NT2/D1 (cell line): Measurements from ENCODE around the gene INS.

ENCODE experiments used
- DNase-seq: peaks from one replicate; pipeline ENCODE4 v3.0.0-alpha.2; 2011; ENCODE audit warnings: low read depth, low spot score
- H3K27me3 ChIP-seq: 2 replicates; pipeline ENCODE4 v1.6.0; 2011; ENCODE audit warnings: mild to moderate bottlenecking; ENCODE audit not compliant: insufficient read length, insufficient read depth
- H3K36me3 ChIP-seq: 2 replicates; pipeline ENCODE4 v1.6.1; 2011; ENCODE audit warnings: mild to moderate bottlenecking, low read length, mixed read lengths; ENCODE audit not compliant: insufficient read depth, insufficient read length
- H3K4me1 ChIP-seq: 2 replicates; pipeline ENCODE4 v1.5.1; 2011; ENCODE audit not compliant: insufficient read depth, insufficient read length
- H3K4me3 ChIP-seq: 2 replicates; pipeline ENCODE4 v1.5.1; 2011; ENCODE audit warnings: low read depth; ENCODE audit not compliant: insufficient read length
- H3K9ac ChIP-seq: 2 replicates; pipeline ENCODE4 v1.6.0; 2011; ENCODE audit warnings: low read depth; ENCODE audit not compliant: insufficient read length
- H3K9me3 ChIP-seq: 2 replicates; pipeline ENCODE4 v1.5.1; 2011; ENCODE audit warnings: mild to moderate bottlenecking, low read length; ENCODE audit not compliant: insufficient read depth
- SUZ12 ChIP-seq: IDR thresholded peaks from 2 replicates; pipeline ENCODE4 v1.6.1; 2011; ENCODE audit not compliant: insufficient read length, insufficient read depth; ENCODE audit errors: extremely low read depth
- YY1 ChIP-seq: IDR thresholded peaks from 2 replicates; pipeline ENCODE4 v1.6.1; 2011; ENCODE audit not compliant: insufficient read length, insufficient read depth
- ZNF274 ChIP-seq: IDR thresholded peaks from 2 replicates; pipeline ENCODE4 v1.6.1; 2011; ENCODE audit warnings: mild to moderate bottlenecking, low read depth, low read length

The INS gene

GRCh38 chr11:2142762-2143202, 18.2 kb downstream of the INS start:
- no peaks in the 10 kb centered on the region for H3K36me3 ChIP-seq
- H3K4me1 ChIP-seq = peaks cover 18% of the 10 kb centered on the region
- peak; percentile 78 for TF ChIP-seq SUZ12
- TF ChIP-seq YY1 = no peak
- no peak for DNase-seq
- H3K4me3 ChIP-seq = no peak overlapping the region
- H3K9ac ChIP-seq = no peak overlapping the region
- no peaks in the 10 kb centered on the region for H3K9me3 ChIP-seq
- peaks cover 83% of the 10 kb centered on the region for H3K27me3 ChIP-seq

GRCh38 chr11:2142300-2142759, 18.7 kb downstream of the INS start:
- H3K36me3 ChIP-seq = no peaks in the 10 kb centered on the region
- peaks cover 16% of the 10 kb centered on the region for H3K4me1 ChIP-seq
- H3K27me3 ChIP-seq = peaks cover 83% of the 10 kb centered on the region
- no peaks in the 10 kb centered on the region for H3K9me3 ChIP-seq
- no peak for DNase-seq
- no peak overlapping the region for H3K4me3 ChIP-seq
- no peak overlapping the region for H3K9ac ChIP-seq
- no peak for TF ChIP-seq ZNF274
- TF ChIP-seq SUZ12 = peak; percentile 57

- Histone ChIP-seq H3K9me3 (no peaks in the 10 kb centered on the region), H3K4me3 (peak overlapping the region; percentile 22), H3K9ac (peak overlapping the region; percentile 74), H3K36me3 (no peaks in the 10 kb centered on the region), H3K4me1 (peaks cover 16% of the 10 kb centered on the region), H3K27me3 (peaks cover 81% of the 10 kb centered on the region)
- DNase-seq = no peak
- TF ChIP-seq ZNF274 (no peak), SUZ12 (peak; percentile 99)
Observed at GRCh38 chr11:2140411-2141400, 20.3 kb downstream of the INS start.

GRCh38 chr11:2139621-2140337, 21.2 kb downstream of the INS start:
- H3K27me3 ChIP-seq = peaks cover 81% of the 10 kb centered on the region
- H3K4me1 ChIP-seq = peaks cover 15% of the 10 kb centered on the region
- TF ChIP-seq ZNF274 = no peak
- TF ChIP-seq SUZ12 = no peak
- TF ChIP-seq YY1 = no peak
- peak overlapping the region; percentile 8 for H3K4me3 ChIP-seq
- H3K9ac ChIP-seq = no peak overlapping the region
- H3K9me3 ChIP-seq = no peaks in the 10 kb centered on the region
- H3K36me3 ChIP-seq = no peaks in the 10 kb centered on the region
- no peak for DNase-seq

- H3K4me1 ChIP-seq = peaks cover 18% of the 10 kb centered on the region
Observed at GRCh38 chr11:2139123-2139521, 21.9 kb downstream of the INS start, which contains the start of gene IGF2. TSS of gene IGF2 (minus strand) at chr11:2139389. CDS start at chr11:2135523, 3,866 bp downstream.

GRCh38 chr11:2138431-2139122, 22.4 kb downstream of the INS start:
- Histone ChIP-seq H3K9ac (peak overlapping the region; percentile 21), H3K27me3 (peaks cover 80% of the 10 kb centered on the region), H3K36me3 (no peaks in the 10 kb centered on the region), H3K9me3 (no peaks in the 10 kb centered on the region), H3K4me3 (peak overlapping the region; percentile 15), H3K4me1 (peaks cover 20% of the 10 kb centered on the region)
- DNase-seq = no peak
- TF ChIP-seq SUZ12 = no peak
- TF ChIP-seq ZNF274 = no peak
- no peak for TF ChIP-seq YY1

More at GRCh38 chr11:2139123-2139521, 21.9 kb downstream of the INS start, which contains the start of gene IGF2:
- Histone ChIP-seq H3K9me3 (no peaks in the 10 kb centered on the region), H3K27me3 (peaks cover 80% of the 10 kb centered on the region), H3K4me3 (peak within 1 kb of the TSS; percentile 15), H3K9ac (peak within 1 kb of the TSS; percentile 21), H3K36me3 (no peaks in the 10 kb centered on the region)
- DNase-seq = no peak
- TF ChIP-seq ZNF274 = no peak
- TF ChIP-seq YY1 = no peak
- no peak for TF ChIP-seq SUZ12

- Histone ChIP-seq H3K9me3 (no peaks in the 10 kb centered on the region), H3K36me3 (no peaks in the 10 kb centered on the region), H3K4me1 (peaks cover 25% of the 10 kb centered on the region), H3K27me3 (peaks cover 75% of the 10 kb centered on the region), H3K9ac (peak overlapping the region; percentile 50), H3K4me3 (peak overlapping the region; percentile 39)
- no peak for DNase-seq
- TF ChIP-seq ZNF274 (no peak), SUZ12 (no peak), YY1 (no peak)
Observed at GRCh38 chr11:2138068-2138430, 23.0 kb downstream of the INS start.
